HG03521 (cell line): Measurements from ENCODE around the gene RAB21.
"Not testable (repeated sequence)": the region's sequence is repeated elsewhere in the genome, so short reads cannot be mapped to it uniquely, and the experiment has no call there.

ENCODE experiments used
- ATAC-seq: cut with Tn5 transposase; IDR thresholded peaks from one replicate; pipeline ENCODE4 v1.9.1; 2021; ENCODE audit warnings: mild to moderate bottlenecking, moderate library complexity; ENCODE audit not compliant: unreplicated experiment

The RAB21 gene

DNA sequence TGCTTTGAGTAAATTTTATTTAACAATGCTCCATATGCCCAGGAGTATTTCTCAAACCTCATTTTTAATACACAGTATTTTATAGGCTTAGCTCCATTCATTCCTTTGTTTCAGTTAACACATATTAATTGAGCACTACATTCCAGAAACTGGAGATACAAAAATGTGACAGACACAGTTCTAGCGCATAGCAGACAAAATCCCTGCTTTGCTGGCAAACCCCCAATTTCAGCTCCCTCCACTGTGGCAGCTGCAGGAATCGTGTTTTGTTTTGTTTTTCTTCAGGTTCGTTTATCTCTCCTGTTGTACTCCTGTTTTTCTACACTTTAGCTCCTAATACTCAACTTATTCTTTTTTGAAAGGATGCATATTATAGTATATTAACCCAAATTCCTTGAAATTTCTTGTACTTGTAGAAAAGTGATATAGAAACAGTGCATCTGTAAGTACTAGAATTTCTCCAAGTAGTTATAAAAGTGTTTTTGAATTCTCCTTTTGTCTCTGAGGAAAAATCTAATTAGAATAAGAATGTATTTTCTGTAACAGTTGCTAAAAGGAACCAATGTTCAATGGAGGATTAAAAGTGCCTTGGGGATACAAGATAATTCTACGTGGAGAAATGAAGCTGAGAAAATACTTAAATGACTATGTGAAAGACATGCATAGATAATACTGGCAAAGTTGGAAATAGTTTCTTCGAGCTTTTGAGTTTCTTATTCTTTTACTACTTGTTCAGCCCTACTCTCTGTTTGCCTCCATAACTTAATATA is 6.4 kb upstream of the RAB21 start:
- ATAC-seq, result no peak

- no peak for ATAC-seq
Measured at GRCh38 chr12:71749666-71750065, 5.0 kb upstream of the RAB21 start.

DNA sequence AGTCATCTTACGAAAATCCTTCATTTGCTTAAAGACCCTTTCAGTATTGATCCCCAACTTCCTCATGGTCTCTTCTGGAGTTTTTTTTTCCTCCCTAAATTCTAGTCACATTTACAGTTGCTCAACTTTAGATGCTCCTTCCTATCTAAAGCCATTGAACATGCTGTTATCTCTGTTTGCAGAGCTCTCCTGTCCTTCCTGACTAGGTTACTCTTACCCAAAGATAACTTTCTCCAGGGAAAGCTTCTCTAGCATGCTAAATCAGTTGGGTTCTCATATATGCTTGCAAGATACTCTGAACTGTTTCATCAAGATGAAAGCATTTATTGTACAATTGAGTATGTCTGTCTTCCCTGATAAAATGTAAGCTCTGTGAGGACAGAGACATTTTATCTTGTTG is 1.8 kb upstream of the RAB21 start:
- ATAC-seq, result no peak

GRCh38 chr12:71755146-71755892 is 656 bp downstream of the RAB21 start:
- peak; percentile 38 for ATAC-seq

- no peak for ATAC-seq
Measured at GRCh38 chr12:71756054-71756690, 1.5 kb downstream of the RAB21 start.

DNA sequence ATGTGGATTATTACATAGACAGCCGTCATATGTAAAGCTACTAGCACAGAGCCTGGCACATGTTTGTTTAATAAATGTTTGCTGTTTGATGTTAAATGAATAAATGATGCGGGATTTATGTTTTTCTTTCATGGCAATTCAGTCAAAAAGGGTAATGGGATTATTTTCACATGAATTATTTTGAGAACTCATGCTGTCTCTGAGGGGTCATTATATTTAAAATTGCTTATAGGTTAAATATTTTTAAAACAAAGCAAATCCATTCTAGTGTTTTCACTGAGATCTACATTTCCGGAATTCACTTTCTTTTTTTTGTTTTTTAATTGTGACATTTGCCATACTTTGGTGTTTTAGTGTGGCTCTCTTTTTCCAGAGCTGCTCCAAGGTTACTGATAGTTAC is 5.3 kb downstream of the RAB21 start:
- ATAC-seq, result no peak

DNA sequence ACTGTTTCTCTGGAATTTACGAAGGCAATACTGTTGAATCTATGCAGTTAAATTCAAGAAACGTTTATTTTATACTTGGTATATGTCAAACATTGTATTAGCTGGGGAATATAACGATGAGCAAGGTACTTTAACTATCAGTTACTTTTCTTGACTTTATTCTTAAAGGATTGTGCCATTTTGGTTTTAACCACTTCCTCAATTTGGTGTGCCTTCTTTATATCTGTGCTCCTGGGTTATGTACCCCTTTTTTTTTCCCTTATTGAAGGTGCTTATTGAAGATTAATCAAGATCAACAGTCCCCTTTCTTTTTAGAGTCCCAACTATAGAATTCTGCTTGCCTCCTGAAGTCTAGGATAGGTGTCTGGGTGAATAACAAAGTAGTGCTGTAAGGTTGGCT is 5.8 kb downstream of the RAB21 start:
- ATAC-seq, result no peak

- ATAC-seq, result not testable (repeated sequence)
Measured at GRCh38 chr12:71761354-71761753, 6.7 kb downstream of the RAB21 start.

- no peak for ATAC-seq
Measured at GRCh38 chr12:71763677-71764379, 9.2 kb downstream of the RAB21 start.

GRCh38 chr12:71764587-71765321 is 10.1 kb downstream of the RAB21 start:
- no peak for ATAC-seq

DNA sequence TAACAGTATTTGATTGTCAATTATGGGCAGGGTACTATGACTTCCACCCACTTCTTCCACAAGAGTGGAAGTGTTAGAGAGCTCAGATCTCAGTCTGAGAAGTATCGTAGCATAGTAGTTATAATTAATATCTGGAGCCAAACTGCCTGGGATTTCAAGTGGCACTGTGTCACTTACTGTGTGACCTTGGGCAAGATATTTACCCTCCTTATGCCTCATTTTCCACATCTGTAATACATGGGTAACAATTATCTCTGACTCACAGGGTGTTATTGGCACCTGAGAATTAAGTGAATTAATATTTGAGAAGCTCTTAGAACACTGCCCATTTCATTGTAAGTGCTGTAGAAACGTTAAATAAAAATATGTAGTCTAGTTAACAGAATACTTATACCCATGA is 11.5 kb downstream of the RAB21 start:
- ATAC-seq, result no peak

DNA sequence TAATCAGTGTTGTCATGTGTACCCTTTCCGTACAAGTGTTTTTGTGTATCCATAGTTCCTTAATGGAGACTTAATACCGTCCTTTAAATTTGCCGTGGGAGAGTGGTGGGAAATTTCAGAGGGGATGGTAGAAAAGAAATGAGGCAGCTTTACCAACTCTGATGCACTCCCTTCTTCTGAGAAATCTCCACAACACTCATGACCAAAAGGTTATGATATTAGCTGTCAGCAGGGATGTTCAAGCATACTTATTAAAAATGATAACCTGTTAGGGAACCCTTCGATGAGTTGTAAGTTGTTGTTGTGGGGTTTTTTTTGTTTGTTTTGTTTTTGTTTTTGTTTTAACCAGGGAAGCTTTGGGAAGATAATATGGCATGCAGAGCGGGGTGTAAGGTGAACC is 12.5 kb downstream of the RAB21 start:
- ATAC-seq, result no peak

DNA sequence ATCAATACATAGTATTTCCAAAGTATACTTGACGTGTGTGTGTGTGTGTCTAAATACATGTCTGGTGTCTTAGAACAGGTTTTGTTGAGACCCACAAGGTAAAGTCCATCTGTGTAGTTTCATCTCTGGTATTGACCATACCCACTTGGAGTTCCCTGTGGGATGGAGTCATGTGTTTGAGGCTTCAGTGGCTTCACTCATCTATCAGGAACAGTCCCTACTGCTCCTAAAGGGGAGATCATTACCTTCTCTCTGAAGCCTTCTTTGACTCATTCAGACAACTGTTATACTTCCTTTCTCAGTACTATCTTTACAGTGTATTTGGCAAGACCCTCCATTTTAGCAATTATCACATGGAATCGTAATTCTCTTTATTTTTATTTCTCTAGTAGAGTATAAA is 14.2 kb downstream of the RAB21 start:
- no peak for ATAC-seq

- no peak for ATAC-seq
Measured at GRCh38 chr12:71771069-71771468, 16.4 kb downstream of the RAB21 start.

- ATAC-seq, result no peak
Measured at GRCh38 chr12:71772735-71773134, 18.1 kb downstream of the RAB21 start.

- ATAC-seq, result no peak
Measured at GRCh38 chr12:71780237-71780822, 25.7 kb downstream of the RAB21 start.

DNA sequence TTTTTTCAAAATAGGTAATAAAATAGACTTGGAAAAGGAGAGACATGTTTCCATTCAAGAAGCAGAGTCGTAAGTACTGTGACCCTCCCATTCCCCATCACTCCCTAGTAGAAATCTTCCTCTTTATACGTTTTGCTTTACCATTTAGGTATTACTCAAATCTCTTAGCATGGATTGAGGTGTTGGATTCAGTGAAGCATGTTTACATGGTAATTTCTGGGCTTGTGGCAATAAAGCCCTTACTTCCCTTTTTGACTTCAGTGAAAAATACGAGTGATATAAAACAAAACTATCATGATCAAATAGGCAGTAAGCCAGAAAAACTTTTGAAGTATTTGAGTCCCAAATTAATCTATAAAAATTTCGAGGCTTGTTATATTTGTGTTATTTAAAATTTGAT is 27.4 kb downstream of the RAB21 start:
- ATAC-seq, result no peak

GRCh38 chr12:71786829-71787228 is 32.2 kb downstream of the RAB21 start:
- ATAC-seq, result no peak

GRCh38 chr12:71787580-71787979 is 32.9 kb downstream of the RAB21 start:
- ATAC-seq, result no peak

GRCh38 chr12:71790331-71790730 is 35.7 kb downstream of the RAB21 start:
- ATAC-seq, result no peak
